Fibroblast of villous mesenchyme (primary cell): ENCODE data around the gene MPPED1. TPM values are rescaled to one million over a fixed set of nuclear protein-coding genes. Genes with fewer than 3 reads are reported as not detected.

Experiments
- DNase-seq: peaks from one replicate; pipeline ENCODE4 v3.0.0-alpha.2; 2010; ENCODE audit warnings: low read depth
- H3K4me3 ChIP-seq: 2 replicates; pipeline ENCODE4 v1.5.1; 2011; ENCODE audit warnings: low read depth, mild to moderate bottlenecking, low read length
- CTCF ChIP-seq: IDR thresholded peaks from 2 replicates; pipeline ENCODE4 v1.5.1; 2012; ENCODE audit warnings: low read depth, mild to moderate bottlenecking, low read length; ENCODE audit not compliant: insufficient read depth
- total RNA-seq: library from RNA; depleted of rRNA; stranded (reverse); fragments of >200 nt; gene quantifications from 2 replicates; pipeline ENCODE4 v1.2.3, GENCODE V29; 2012

MPPED1 gene
- total RNA-seq: not detected in 2 replicates

- no peak for DNase-seq
- TF ChIP-seq CTCF: no peak
- no peak within 1 kb of the TSS for H3K4me3 ChIP-seq
Observed at GRCh38 chr22:43411869-43412807, at the start of gene MPPED1. MPPED1 (plus strand) TSS chr22:43412014; CDS start chr22:43424986, 12,972 bp downstream.

GRCh38 chr22:43363315-43364168, 48.3 kb upstream of the MPPED1 start:
- TF ChIP-seq CTCF: no peak
- no peak for DNase-seq
- H3K4me3 ChIP-seq: no peak overlapping the region

- DNase-seq: no peak
- no peak for TF ChIP-seq CTCF
- H3K4me3 ChIP-seq: no peak overlapping the region
Observed at GRCh38 chr22:43364169-43364435, 47.7 kb upstream of the MPPED1 start.

- no peak for TF ChIP-seq CTCF
- no peak overlapping the region for H3K4me3 ChIP-seq
- DNase-seq: no peak
Observed at GRCh38 chr22:43365715-43366440, 45.9 kb upstream of the MPPED1 start.

GRCh38 chr22:43370036-43370435, 41.8 kb upstream of the MPPED1 start:
- no peak for DNase-seq
- H3K4me3 ChIP-seq: no peak overlapping the region
- TF ChIP-seq CTCF: no peak

- DNase-seq: peak; percentile 50
- no peak overlapping the region for H3K4me3 ChIP-seq
- no peak for TF ChIP-seq CTCF
Observed at GRCh38 chr22:43375951-43376455, 35.8 kb upstream of the MPPED1 start.
